ENCODE results near the gene UROS.

GRCh38 chr10:125871338-125871737 lies 48.3 kb upstream of the UROS start:
- no peak for TF ChIP-seq POLR2A (IDR thresholded peaks at IDR 0.05)
- TF ChIP-seq CTCF (IDR thresholded peaks at IDR 0.05) = no peak
- no peak for TF ChIP-seq EP300 (IDR thresholded peaks at IDR 0.05)
- TF ChIP-seq POLR2AphosphoS5 (IDR thresholded peaks at IDR 0.05) = no peak
